Measurements from ENCODE around the gene DHFR. TPM values are rescaled to one million over a fixed set of nuclear protein-coding genes. Genes with fewer than 3 reads are reported as not detected.

DHFR gene
- total RNA-seq, 1 experiment from 2014 or later, result 213 TPM

- Histone ChIP-seq H3K27ac (no peak overlapping the region), H3K27me3 (no peaks in the 10 kb centered on the region), H3K36me3 (peaks cover 64% of the 10 kb centered on the region)
Measured at GRCh38 chr5:80631278-80632259, 23.2 kb downstream of the DHFR start.

GRCh38 chr5:80629281-80629680 lies 25.5 kb downstream of the DHFR start:
- Histone ChIP-seq H3K9me3 (replicated peaks) (no peaks in the 10 kb centered on the region), H3K27ac (no peak overlapping the region), H3K36me3 (peaks cover 59% of the 10 kb centered on the region), H3K4me1 (peaks cover 9% of the 10 kb centered on the region), H3K4me3 (no peak overlapping the region), H3K27me3 (no peaks in the 10 kb centered on the region)
- no peak for DNase-seq

More at GRCh38 chr5:80631278-80632259, 23.2 kb downstream of the DHFR start:
- no peaks in the 10 kb centered on the region for H3K4me1 ChIP-seq
- no peaks in the 10 kb centered on the region for H3K9me3 ChIP-seq (replicated peaks)
- no peak for DNase-seq
- no peak overlapping the region for H3K4me3 ChIP-seq

GRCh38 chr5:80625230-80625629 lies 29.6 kb downstream of the DHFR start:
- H3K36me3 ChIP-seq, result peaks cover 31% of the 10 kb centered on the region
- H3K9me3 ChIP-seq (replicated peaks), result no peaks in the 10 kb centered on the region
- no peaks in the 10 kb centered on the region for H3K27me3 ChIP-seq
- no peak for DNase-seq
- H3K4me1 ChIP-seq, result peaks cover 26% of the 10 kb centered on the region
- H3K27ac ChIP-seq, result peak overlapping the region; percentile 99
- H3K4me3 ChIP-seq, result no peak overlapping the region

GRCh38 chr5:80623999-80624398 lies 30.8 kb downstream of the DHFR start:
- H3K4me1 ChIP-seq, result peaks cover 26% of the 10 kb centered on the region
- no peaks in the 10 kb centered on the region for H3K9me3 ChIP-seq (replicated peaks)
- H3K4me3 ChIP-seq, result no peak overlapping the region
- no peaks in the 10 kb centered on the region for H3K27me3 ChIP-seq
- peaks cover 22% of the 10 kb centered on the region for H3K36me3 ChIP-seq
- peak; percentile 96 to 99 for DNase-seq
- H3K27ac ChIP-seq, result peak overlapping the region; percentile 99

GRCh38 chr5:80622756-80623155 lies 32.0 kb downstream of the DHFR start:
- H3K4me1 ChIP-seq, result peaks cover 26% of the 10 kb centered on the region
- no peak overlapping the region for H3K4me3 ChIP-seq
- peak overlapping the region; percentile 99 for H3K27ac ChIP-seq
- no peaks in the 10 kb centered on the region for H3K9me3 ChIP-seq (replicated peaks)
- no peaks in the 10 kb centered on the region for H3K27me3 ChIP-seq
- no peak for DNase-seq
- H3K36me3 ChIP-seq, result peaks cover 20% of the 10 kb centered on the region

- no peak for DNase-seq
- Histone ChIP-seq H3K4me3 (no peak overlapping the region), H3K9me3 (replicated peaks) (no peaks in the 10 kb centered on the region), H3K36me3 (peaks cover 12% of the 10 kb centered on the region), H3K27ac (no peak overlapping the region), H3K27me3 (no peaks in the 10 kb centered on the region), H3K4me1 (peaks cover 34% of the 10 kb centered on the region)
Measured at GRCh38 chr5:80620211-80620610, 34.6 kb downstream of the DHFR start.

- DNase-seq, result no peak
- Histone ChIP-seq H3K36me3 (peaks cover 10% of the 10 kb centered on the region), H3K4me3 (no peak overlapping the region), H3K27me3 (no peaks in the 10 kb centered on the region), H3K9me3 (replicated peaks) (no peaks in the 10 kb centered on the region), H3K27ac (no peak overlapping the region), H3K4me1 (peaks cover 23% of the 10 kb centered on the region)
Measured at GRCh38 chr5:80619086-80619485, 35.7 kb downstream of the DHFR start.

GRCh38 chr5:80618438-80618837 lies 36.3 kb downstream of the DHFR start:
- Histone ChIP-seq H3K4me1 (peaks cover 19% of the 10 kb centered on the region), H3K9me3 (replicated peaks) (no peaks in the 10 kb centered on the region), H3K36me3 (peaks cover 10% of the 10 kb centered on the region), H3K27me3 (no peaks in the 10 kb centered on the region), H3K4me3 (no peak overlapping the region), H3K27ac (no peak overlapping the region)
- no peak for DNase-seq

GRCh38 chr5:80615266-80615914 lies 39.4 kb downstream of the DHFR start:
- no peaks in the 10 kb centered on the region for H3K9me3 ChIP-seq (replicated peaks)
- H3K27ac ChIP-seq, result peak overlapping the region; percentile 12; the same call in 1 of the 2 replicates
- H3K27me3 ChIP-seq, result no peaks in the 10 kb centered on the region
- peak in 1 of 2 experiments; percentile 25 for DNase-seq
- no peak overlapping the region for H3K4me3 ChIP-seq
- peaks cover 8% of the 10 kb centered on the region; the same call in 1 of the 2 replicates for H3K4me1 ChIP-seq
- H3K36me3 ChIP-seq, result no peaks in the 10 kb centered on the region; the same call in 1 of the 2 replicates

- no peaks in the 10 kb centered on the region for H3K4me1 ChIP-seq
- H3K27me3 ChIP-seq, result no peaks in the 10 kb centered on the region
- H3K27ac ChIP-seq, result no peak overlapping the region
- DNase-seq, result no peak
- no peaks in the 10 kb centered on the region for H3K9me3 ChIP-seq (replicated peaks)
- H3K36me3 ChIP-seq, result no peaks in the 10 kb centered on the region
- no peak overlapping the region for H3K4me3 ChIP-seq
Measured at GRCh38 chr5:80609692-80610091, 45.1 kb downstream of the DHFR start.

GRCh38 chr5:80608731-80609130 lies 46.1 kb downstream of the DHFR start:
- no peak for DNase-seq
- H3K27ac ChIP-seq, result no peak overlapping the region
- no peaks in the 10 kb centered on the region for H3K4me1 ChIP-seq
- no peaks in the 10 kb centered on the region for H3K27me3 ChIP-seq
- no peak overlapping the region for H3K4me3 ChIP-seq
- H3K36me3 ChIP-seq, result no peaks in the 10 kb centered on the region
- no peaks in the 10 kb centered on the region for H3K9me3 ChIP-seq (replicated peaks)

- no peak for DNase-seq
- H3K36me3 ChIP-seq, result no peaks in the 10 kb centered on the region
- H3K9me3 ChIP-seq (replicated peaks), result no peaks in the 10 kb centered on the region
- no peak overlapping the region for H3K4me3 ChIP-seq
- no peaks in the 10 kb centered on the region for H3K27me3 ChIP-seq
- H3K4me1 ChIP-seq, result no peaks in the 10 kb centered on the region
- H3K27ac ChIP-seq, result no peak overlapping the region
Measured at GRCh38 chr5:80607832-80608231, 47.0 kb downstream of the DHFR start.

GRCh38 chr5:80607343-80607742 lies 47.4 kb downstream of the DHFR start:
- H3K4me1 ChIP-seq, result no peaks in the 10 kb centered on the region
- no peak for DNase-seq
- no peak overlapping the region for H3K4me3 ChIP-seq
- H3K36me3 ChIP-seq, result no peaks in the 10 kb centered on the region
- H3K27ac ChIP-seq, result no peak overlapping the region
- no peaks in the 10 kb centered on the region for H3K9me3 ChIP-seq (replicated peaks)
- no peaks in the 10 kb centered on the region for H3K27me3 ChIP-seq

- Histone ChIP-seq H3K36me3 (no peaks in the 10 kb centered on the region), H3K4me3 (no peak overlapping the region), H3K9me3 (replicated peaks) (no peaks in the 10 kb centered on the region), H3K27me3 (no peaks in the 10 kb centered on the region), H3K4me1 (no peaks in the 10 kb centered on the region), H3K27ac (no peak overlapping the region)
- no peak for DNase-seq
Measured at GRCh38 chr5:80600943-80601693, 53.7 kb downstream of the DHFR start.

GRCh38 chr5:80597500-80597899 lies 57.3 kb downstream of the DHFR start:
- no peak overlapping the region for H3K27ac ChIP-seq
- no peaks in the 10 kb centered on the region for H3K9me3 ChIP-seq (replicated peaks)
- no peak for DNase-seq
- H3K4me3 ChIP-seq, result no peak overlapping the region
- no peaks in the 10 kb centered on the region for H3K36me3 ChIP-seq
- H3K27me3 ChIP-seq, result no peaks in the 10 kb centered on the region
- no peaks in the 10 kb centered on the region for H3K4me1 ChIP-seq

All from SJCRH30 (cell line).